NCI-H2196 (cell line): ENCODE measurements around the gene PCDH18.
"Not testable (repeated sequence)": the region's sequence is repeated elsewhere in the genome, so short reads cannot be mapped to it uniquely, and the experiment has no call there.

Experiments
- DNase-seq: peaks from one replicate; lab custom pipeline; 2025; ENCODE audit not compliant: unreplicated experiment; lab: John Stamatoyannopoulos, UW

Gene PCDH18

GRCh38 chr4:137531986-137532868, at the start of gene PCDH18:
Gene PCDH18 (minus strand): TSS chr4:137532494. CDS start chr4:137532088, 406 bp downstream.
- no peak for DNase-seq

GRCh38 chr4:137576446-137576845, 44.2 kb upstream of the PCDH18 start:
- DNase-seq = no peak

GRCh38 chr4:137572647-137573046, 40.4 kb upstream of the PCDH18 start:
- DNase-seq = no peak

- DNase-seq = no peak
These were observed 39.9 kb upstream of the PCDH18 start for GRCh38 chr4:137572163-137572562.

GRCh38 chr4:137559801-137560200, 27.5 kb upstream of the PCDH18 start:
- DNase-seq = no peak

GRCh38 chr4:137558951-137559350, 26.7 kb upstream of the PCDH18 start:
- no peak for DNase-seq

GRCh38 chr4:137545461-137545861, 13.2 kb upstream of the PCDH18 start:
- no peak for DNase-seq

GRCh38 chr4:137543648-137544047, 11.4 kb upstream of the PCDH18 start:
- no peak for DNase-seq

GRCh38 chr4:137543198-137543597, 10.9 kb upstream of the PCDH18 start:
- no peak for DNase-seq

GRCh38 chr4:137541876-137542646, 9.8 kb upstream of the PCDH18 start:
- no peak for DNase-seq

- no peak for DNase-seq
These were observed 8.9 kb upstream of the PCDH18 start for GRCh38 chr4:137541181-137541580.

GRCh38 chr4:137540356-137540755, 8.1 kb upstream of the PCDH18 start:
- DNase-seq = no peak

GRCh38 chr4:137538526-137538925, 6.2 kb upstream of the PCDH18 start:
- no peak for DNase-seq

GRCh38 chr4:137537807-137538206, 5.5 kb upstream of the PCDH18 start:
- not testable (repeated sequence) for DNase-seq

- no peak for DNase-seq
These were observed 4.7 kb upstream of the PCDH18 start for GRCh38 chr4:137536789-137537561.

- no peak for DNase-seq
These were observed 3.4 kb upstream of the PCDH18 start for GRCh38 chr4:137535718-137536117.

GRCh38 chr4:137534516-137534915, 2.2 kb upstream of the PCDH18 start:
- DNase-seq = no peak

GRCh38 chr4:137533855-137534254, 1.6 kb upstream of the PCDH18 start:
- DNase-seq = no peak

- DNase-seq = no peak
These were observed 559 bp upstream of the PCDH18 start for GRCh38 chr4:137532869-137533236.

GRCh38 chr4:137531168-137531985, 917 bp downstream of the PCDH18 start:
- DNase-seq = no peak

- DNase-seq = no peak
These were observed 2.1 kb downstream of the PCDH18 start for GRCh38 chr4:137530176-137530575.
